IPS DF 19.7 (cell line): ENCODE data around the gene PLD5.
"Not testable (repeated sequence)": the region's sequence is repeated elsewhere in the genome, so short reads cannot be mapped to it uniquely, and the experiment has no call there.

Source experiments
- DNase-seq: peaks from one replicate; pipeline ENCODE4 v3.0.0-alpha.2; 2013; ENCODE audit warnings: low read depth, low spot score

PLD5 gene

DNA sequence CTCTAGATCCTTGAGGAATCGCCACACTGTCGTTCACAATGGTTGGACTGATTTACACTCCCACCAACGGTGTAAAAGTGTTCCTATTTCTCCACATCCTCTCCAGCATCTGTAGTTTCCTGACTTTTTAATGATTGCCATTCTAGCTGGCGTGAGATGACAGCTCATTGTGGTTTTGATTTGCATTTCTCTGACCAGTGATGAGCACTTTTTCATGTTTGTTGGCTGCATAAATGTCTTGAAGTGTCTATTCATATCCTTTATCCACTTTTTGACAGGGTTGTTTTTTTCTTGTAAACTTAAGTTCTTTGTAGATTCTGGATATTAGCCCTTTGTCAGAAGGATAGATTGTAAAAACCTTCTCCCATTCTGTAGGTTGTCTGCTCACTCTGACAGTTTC is 465.9 kb downstream of the PLD5 start:
- not testable (repeated sequence) for DNase-seq

DNA sequence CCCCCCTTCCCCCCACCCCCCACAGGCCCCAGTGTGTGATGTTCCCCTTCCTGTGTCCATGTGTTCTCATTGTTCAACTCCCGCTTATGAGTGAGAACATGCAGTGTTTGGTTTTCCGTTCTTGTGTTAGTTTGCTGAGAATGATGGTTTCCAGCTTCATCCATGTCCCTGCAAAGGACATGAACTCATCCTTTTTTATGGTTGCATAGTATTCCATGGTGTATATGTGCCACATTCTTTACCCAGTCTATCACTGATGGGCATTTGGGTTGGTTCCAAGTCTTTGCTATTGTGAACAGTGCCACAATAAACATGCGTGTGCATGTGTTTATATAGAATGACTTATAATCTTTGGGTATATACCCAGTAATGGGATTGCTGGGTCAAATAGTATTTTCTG is 466.3 kb downstream of the PLD5 start:
- not testable (repeated sequence) for DNase-seq

DNA sequence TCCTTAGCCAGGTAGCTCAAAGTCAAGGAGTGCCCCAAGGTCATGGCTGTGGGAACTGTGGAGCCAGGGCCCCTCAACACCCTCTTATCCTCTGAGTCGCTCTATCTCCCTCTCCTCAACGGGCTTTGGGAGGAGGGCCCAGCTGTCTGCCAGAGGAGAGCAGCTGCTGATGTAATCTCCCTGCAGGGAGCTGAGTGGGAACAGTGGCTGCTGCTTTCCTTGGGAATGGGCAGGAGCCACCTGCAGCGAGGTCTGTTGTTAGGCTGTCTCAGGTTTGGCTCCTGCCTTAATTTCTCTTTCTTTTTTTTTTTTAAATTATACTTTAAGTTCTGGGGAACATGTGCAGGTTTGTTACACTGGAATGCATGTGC is 466.8 kb downstream of the PLD5 start:
- no peak for DNase-seq

GRCh38 chr1:242056988-242057744 is 467.3 kb downstream of the PLD5 start:
- DNase-seq: no peak

DNA sequence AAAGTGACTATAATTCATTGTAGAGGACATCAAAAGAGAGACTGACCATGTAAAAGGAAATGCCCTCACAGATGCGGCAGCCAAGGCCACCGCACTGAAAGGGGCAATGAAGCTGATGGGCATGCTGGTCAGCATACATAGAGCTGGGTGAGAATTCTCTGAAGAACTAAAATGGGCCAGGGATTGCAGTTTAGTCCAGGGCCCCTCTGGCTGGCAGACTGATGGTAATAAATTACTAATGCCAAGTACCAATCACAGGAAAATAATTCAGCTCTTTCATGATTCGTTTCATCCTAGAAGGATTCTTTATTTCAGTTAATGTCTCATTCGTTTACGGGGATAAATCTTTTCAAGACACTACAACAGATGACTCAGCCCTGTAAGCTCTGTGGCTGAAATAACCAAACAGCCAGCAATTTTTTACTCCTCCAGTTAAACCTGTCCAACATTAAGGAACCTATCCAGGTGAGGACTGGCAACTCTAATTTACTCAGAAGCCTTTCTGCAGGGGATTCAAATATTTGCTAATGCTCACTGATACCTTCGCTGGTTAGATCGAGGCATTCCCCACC is 468.7 kb downstream of the PLD5 start:
- DNase-seq: no peak

DNA sequence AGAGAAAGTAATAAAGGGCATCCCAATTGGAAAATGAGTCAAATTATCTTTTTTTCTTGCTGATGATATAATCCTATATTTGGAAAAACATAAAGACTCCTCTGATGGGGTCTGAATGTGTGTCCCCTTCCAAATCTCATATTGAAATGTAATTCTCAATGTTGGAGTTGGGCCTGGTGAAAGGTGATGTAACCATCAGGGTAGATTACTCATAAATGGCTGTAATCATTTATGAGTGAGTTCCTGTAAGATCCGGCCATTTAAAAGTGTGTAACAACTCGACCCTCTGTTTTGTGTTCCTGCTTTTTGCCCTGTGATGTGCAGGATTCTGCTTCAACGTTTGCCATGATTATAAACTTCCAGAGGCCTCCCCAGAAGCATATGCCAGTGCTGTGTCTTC is 481.3 kb downstream of the PLD5 start:
- DNase-seq: no peak

DNA sequence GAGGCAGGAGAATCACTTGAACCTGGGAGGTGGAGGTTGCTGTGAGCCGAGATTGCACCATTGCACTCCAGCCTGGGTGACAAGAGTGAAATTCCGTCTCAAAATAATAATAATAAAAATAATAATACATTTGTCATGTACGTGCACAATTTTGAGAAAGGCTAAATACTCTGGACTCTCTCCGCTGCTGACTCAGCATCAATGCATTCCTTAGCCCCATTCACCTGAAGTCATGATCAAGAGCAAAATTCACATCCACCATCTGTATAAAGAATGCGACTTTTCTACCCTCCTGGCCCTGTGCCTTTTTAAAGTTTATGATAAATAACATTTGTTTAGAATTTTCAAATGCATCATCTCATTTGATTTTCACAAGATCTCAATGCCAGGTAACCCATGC is 490.1 kb downstream of the PLD5 start:
- DNase-seq: no peak

GRCh38 chr1:242033447-242033846 is 491.1 kb downstream of the PLD5 start:
- no peak for DNase-seq
